GM19043 (cell line): ENCODE results near the gene SAMHD1.
"Not testable (repeated sequence)": the region's sequence is repeated elsewhere in the genome, so short reads cannot be mapped to it uniquely, and the experiment has no call there.

Source experiments
- ATAC-seq: cut with Tn5 transposase; IDR thresholded peaks from one replicate; pipeline ENCODE4 v1.9.1; 2021; ENCODE audit warnings: low read depth; ENCODE audit not compliant: unreplicated experiment

SAMHD1 gene

GRCh38 chr20:36856691-36857635, 94.5 kb downstream of the SAMHD1 start:
- no peak for ATAC-seq

- ATAC-seq = no peak
Measured at GRCh38 chr20:36856195-36856594, 95.3 kb downstream of the SAMHD1 start.

- ATAC-seq = no peak
Measured at GRCh38 chr20:36855241-36855657, 96.3 kb downstream of the SAMHD1 start.

- ATAC-seq = no peak
Measured at GRCh38 chr20:36854348-36855240, 96.9 kb downstream of the SAMHD1 start.

- ATAC-seq = no peak
Measured at GRCh38 chr20:36852187-36852586, 99.3 kb downstream of the SAMHD1 start.

- ATAC-seq = no peak
Measured at GRCh38 chr20:36851490-36851889, 100.0 kb downstream of the SAMHD1 start.

- no peak for ATAC-seq
Measured at GRCh38 chr20:36850759-36851158, 100.7 kb downstream of the SAMHD1 start.

GRCh38 chr20:36849333-36850065, 102.0 kb downstream of the SAMHD1 start:
- no peak for ATAC-seq

GRCh38 chr20:36848677-36849076, 102.8 kb downstream of the SAMHD1 start:
- ATAC-seq = no peak

- no peak for ATAC-seq
Measured at GRCh38 chr20:36848078-36848660, 103.3 kb downstream of the SAMHD1 start.

- ATAC-seq = no peak
Measured at GRCh38 chr20:36847710-36848040, 103.8 kb downstream of the SAMHD1 start.

- no peak for ATAC-seq
Measured at GRCh38 chr20:36847009-36847709, 104.3 kb downstream of the SAMHD1 start.

- ATAC-seq = no peak
Measured at GRCh38 chr20:36845288-36845971, 106.1 kb downstream of the SAMHD1 start.

- not testable (repeated sequence) for ATAC-seq
Measured at GRCh38 chr20:36841030-36841429, 110.5 kb downstream of the SAMHD1 start.
